Adrenal gland (tissue), 12 donors: ENCODE measurements around the gene IBA57. TPM values are rescaled to one million over a fixed set of nuclear protein-coding genes. Genes with fewer than 3 reads are reported as not detected.

Source experiments
- DNase-seq, 7 donors: peaks; one replicate each; pipeline ENCODE4 v3.0.0-alpha.2; 2019 to 2020
- H3K27ac ChIP-seq, 5 donors: fragments of 200-600 bp; sonication (generic) in 4 of 5; 1 replicate in 3 of 5; 2 replicates in 2 of 5; pipeline versions ENCODE4 v1.5.1 to v1.8.0; 2016 to 2020; ENCODE audit warnings: mild to moderate bottlenecking in 1 of 5
- H3K27me3 ChIP-seq: fragments of 200-600 bp; 2 replicates; pipeline ENCODE4 v1.8.0; 2021
- H3K36me3 ChIP-seq, 2 donors: fragments of 200-600 bp; replicated peaks in 1 of 2; 1 replicate in 1 of 2; 2 replicates in 1 of 2; pipeline versions ENCODE4 v1.5.1 to v1.8.0; 2018 to 2022
- H3K4me1 ChIP-seq, 2 donors: fragments of 200-600 bp; replicated peaks in 1 of 2; 1 replicate in 1 of 2; 2 replicates in 1 of 2; pipeline versions ENCODE4 v1.5.1 to v1.8.0; 2018 to 2021
- H3K4me3 ChIP-seq, 4 donors: fragments of 200-600 bp; sonication (generic) in 3 of 4; one replicate each; pipeline ENCODE4 v1.5.1; 2016 to 2018
- H3K9me3 ChIP-seq, 3 donors: fragments of 200-600 bp; sonication (generic) in 1 of 3; replicated peaks in 1 of 3; 1 replicate in 2 of 3; 2 replicates in 1 of 3; pipeline versions ENCODE4 v1.5.1 to v1.8.0; 2016 to 2021
- POLR2A ChIP-seq, 2 donors: fragments of 450-650 bp; IDR thresholded peaks; one replicate each; pipeline ENCODE4 v1.6.1; 2017; ENCODE audit warnings: antibody characterized with exemption in 2 of 2, mild to moderate bottlenecking in 2 of 2, moderate library complexity in 1 of 2
- WGBS, 4 donors: extraction: QIAGEN DNeasy Blood & Tissue Kit in 2 of 4; methylation state at CpG; one replicate each; pipeline versions ENCODE4 v1.1.5 to v1.1.7; 2013 to 2017; 5-methylcytosine and 5-hydroxymethylcytosine counted together
- intact Hi-C, 2 donors: fragments of 100-400 bp; cut with DNase I; formaldehyde crosslinking; loops; one replicate each; pipeline versions ENCODE4 v1.14.1 to v1.15.0; 2022 to 2023
- polyA plus RNA-seq, 3 donors: library from polyadenylated mRNA; stranded (reverse); fragments of 200-250 nt in 2 of 3; fragments of 350-450 nt in 1 of 3; fragmentation: Illumina TruSeq in 1 of 3; extraction: RNeasy Lipid Tissue Mini Kit (QIAGEN cat#74804) in 1 of 3; gene quantifications; one replicate each; pipeline ENCODE4 v1.2.3, GENCODE V29; 2013 to 2014
- total RNA-seq, 9 donors: library from RNA; depleted of rRNA in 4 of 9; stranded (reverse); fragments of >200 nt in 4 of 9; fragments of 120-200 nt in 1 of 9; fragmentation: NEBNext Ultra II Directional in 1 of 9; extraction: Animal tissue kit (Norgen Biotek cat#: 25700) in 1 of 9; gene quantifications; one replicate each; pipeline versions ENCODE4 v1.1.0 to v1.2.4, GENCODE V29; 2013 to 2023
- TF ChIP-seq, protein P1 (sequence below), 6 experiments: fragments of 450-650 bp in 4 of 6; fragments of 200-600 bp in 2 of 6; sonication (generic) in 1 of 6; IDR thresholded peaks; 1 replicate in 5 of 6; 2 replicates in 1 of 6; pipeline versions ENCODE4 v1.5.1 to v1.8.0; 2016 to 2021; ENCODE audit warnings: antibody characterized with exemption in 6 of 6, mild to moderate bottlenecking in 2 of 6, moderate library complexity in 1 of 6
- donor health status: healthy with polysubstance abuse.
- donor health status: Bipolar disorder and iron deficiency.
- donor health status: DM: yes; HTN: yes; CAD: no.
- donor health status: DM: no; HTN: no; CAD: no.
- donor health status: DM: no; HTN: no; CAD: no.
- donor health status: DM: yes; HTN: yes; CAD: no.

IBA57 gene
- total and polyA plus RNA-seq, 12 donors, result 1.4 to 40.6 (median 13.0) TPM

DNA sequence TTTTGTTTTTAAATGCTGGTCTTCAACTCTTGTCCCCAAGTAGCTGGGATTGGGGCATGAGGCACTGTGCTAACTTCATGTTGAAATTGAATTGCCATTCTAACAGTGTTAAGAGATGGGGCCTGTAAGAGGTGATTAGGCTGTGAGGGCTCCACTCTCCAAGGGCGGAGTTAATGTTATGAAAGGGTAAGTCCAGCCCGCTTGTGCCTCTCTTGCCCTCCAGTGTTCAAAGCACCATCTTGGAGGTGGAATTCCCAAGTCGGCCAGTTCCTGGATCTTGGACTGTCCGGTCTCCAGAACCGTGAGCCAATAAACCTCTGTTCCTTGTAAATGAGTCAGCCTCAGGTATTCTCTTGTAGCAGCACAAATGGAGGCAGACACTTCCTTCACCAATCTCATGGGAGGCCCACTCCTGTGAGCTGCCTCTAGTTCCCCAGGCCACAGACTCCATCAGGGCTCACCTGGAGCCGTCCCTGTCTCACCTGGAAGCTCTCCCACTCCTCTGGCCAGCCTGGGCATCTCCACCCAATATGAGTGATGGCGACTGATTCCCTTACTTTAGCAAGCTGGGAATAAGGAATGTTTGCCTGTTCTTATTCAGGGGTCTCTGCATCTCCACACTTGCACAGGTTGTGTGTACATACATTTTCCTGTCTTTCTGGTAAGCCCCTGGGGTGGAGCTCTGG lies 15.5 kb downstream of the IBA57 start:
- TF ChIP-seq, protein P1, sequence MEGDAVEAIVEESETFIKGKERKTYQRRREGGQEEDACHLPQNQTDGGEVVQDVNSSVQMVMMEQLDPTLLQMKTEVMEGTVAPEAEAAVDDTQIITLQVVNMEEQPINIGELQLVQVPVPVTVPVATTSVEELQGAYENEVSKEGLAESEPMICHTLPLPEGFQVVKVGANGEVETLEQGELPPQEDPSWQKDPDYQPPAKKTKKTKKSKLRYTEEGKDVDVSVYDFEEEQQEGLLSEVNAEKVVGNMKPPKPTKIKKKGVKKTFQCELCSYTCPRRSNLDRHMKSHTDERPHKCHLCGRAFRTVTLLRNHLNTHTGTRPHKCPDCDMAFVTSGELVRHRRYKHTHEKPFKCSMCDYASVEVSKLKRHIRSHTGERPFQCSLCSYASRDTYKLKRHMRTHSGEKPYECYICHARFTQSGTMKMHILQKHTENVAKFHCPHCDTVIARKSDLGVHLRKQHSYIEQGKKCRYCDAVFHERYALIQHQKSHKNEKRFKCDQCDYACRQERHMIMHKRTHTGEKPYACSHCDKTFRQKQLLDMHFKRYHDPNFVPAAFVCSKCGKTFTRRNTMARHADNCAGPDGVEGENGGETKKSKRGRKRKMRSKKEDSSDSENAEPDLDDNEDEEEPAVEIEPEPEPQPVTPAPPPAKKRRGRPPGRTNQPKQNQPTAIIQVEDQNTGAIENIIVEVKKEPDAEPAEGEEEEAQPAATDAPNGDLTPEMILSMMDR (IDR thresholded peaks at IDR 0.05), result no peak
- TF ChIP-seq POLR2A (IDR thresholded peaks at IDR 0.05), result no peak
- intact Hi-C loops, result no loop called here
- Histone ChIP-seq H3K27ac (no peak overlapping the region), H3K4me3 (no peak overlapping the region), H3K36me3 (no peaks in the 10 kb centered on the region), H3K27me3 (no peaks in the 10 kb centered on the region), H3K4me1 (no peaks in the 10 kb centered on the region), H3K9me3 (no peaks in the 10 kb centered on the region)
- no peak for DNase-seq
- WGBS, 4 donors, result 93 to 100% (median 95%) methylated on average over 4 to 7 of the region's 7 CpGs

DNA sequence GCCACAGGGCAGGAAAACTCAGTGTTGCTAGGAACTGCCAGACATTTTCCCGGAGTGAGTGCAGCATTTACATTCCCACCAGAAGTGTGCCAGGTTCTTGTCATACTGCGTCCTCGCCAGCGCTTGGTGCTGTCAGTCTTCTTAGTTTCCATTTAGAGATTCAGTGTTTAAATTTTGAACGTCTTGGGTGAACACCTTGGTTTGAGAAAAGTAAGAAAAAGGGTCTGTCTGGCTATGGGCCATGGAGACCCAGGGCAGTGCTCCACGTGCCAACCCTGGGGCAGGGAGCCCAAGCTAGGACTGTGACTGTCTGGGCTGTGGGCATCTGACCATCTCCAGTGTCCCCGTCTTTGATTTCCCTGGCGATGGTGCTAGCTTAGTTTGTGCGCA lies 16.0 kb downstream of the IBA57 start:
- intact Hi-C loops, result no loop called here
- 86 to 95% (median 93%) methylated on average over 9 of the region's 9 CpGs for WGBS, 4 donors
- H3K4me3 ChIP-seq, result no peak overlapping the region
- DNase-seq, result no peak
- H3K9me3 ChIP-seq, result no peaks in the 10 kb centered on the region
- H3K27me3 ChIP-seq, result no peaks in the 10 kb centered on the region
- H3K4me1 ChIP-seq, result no peaks in the 10 kb centered on the region
- H3K27ac ChIP-seq, result no peak overlapping the region
- no peaks in the 10 kb centered on the region for H3K36me3 ChIP-seq
- no peak for TF ChIP-seq POLR2A (IDR thresholded peaks at IDR 0.05)
- TF ChIP-seq, protein P1 (IDR thresholded peaks at IDR 0.05), result no peak

DNA sequence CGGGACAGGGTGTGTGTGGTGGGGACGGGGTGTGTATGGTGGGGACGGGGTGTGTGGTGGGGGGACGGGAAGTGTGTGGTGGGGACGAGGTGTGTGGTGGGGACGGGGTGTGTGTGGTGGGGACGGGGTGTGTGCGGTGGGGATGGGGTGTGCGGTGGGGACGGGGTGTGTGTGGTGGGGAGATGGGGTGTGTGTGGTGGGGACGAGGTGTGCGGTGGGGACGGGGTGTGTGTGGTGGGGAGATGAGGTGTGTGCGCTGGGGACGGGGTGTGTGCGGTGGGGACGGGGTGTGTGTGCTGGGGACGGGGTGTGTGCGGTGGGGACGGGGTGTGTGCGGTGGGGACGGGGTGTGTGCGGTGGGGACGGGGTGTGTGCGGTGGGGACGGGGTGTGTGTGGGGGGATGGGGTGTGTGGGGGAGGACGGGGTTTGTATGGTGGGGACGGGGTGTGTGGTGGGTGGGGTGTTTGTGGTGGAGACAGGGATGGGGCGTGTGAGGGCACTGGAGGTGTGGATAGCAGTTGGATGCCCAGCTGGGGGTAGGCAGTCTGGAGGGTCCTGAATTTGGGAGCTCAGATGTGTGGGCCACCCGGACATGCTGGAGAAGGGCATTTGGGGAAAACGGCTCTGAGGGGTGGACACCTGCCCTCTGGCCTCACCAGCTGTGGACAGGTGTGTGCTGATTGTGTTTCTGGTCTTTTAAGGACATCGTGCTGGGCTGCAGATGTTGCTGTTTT lies 16.9 kb downstream of the IBA57 start:
- no peak for TF ChIP-seq POLR2A (IDR thresholded peaks at IDR 0.05)
- TF ChIP-seq, protein P1 (IDR thresholded peaks at IDR 0.05), result no peak
- H3K27ac ChIP-seq, result no peak overlapping the region
- no peaks in the 10 kb centered on the region for H3K27me3 ChIP-seq
- no peak overlapping the region for H3K4me3 ChIP-seq
- no peaks in the 10 kb centered on the region for H3K4me1 ChIP-seq
- no peak for DNase-seq
- intact Hi-C loops, result no loop called here
- H3K9me3 ChIP-seq, result no peaks in the 10 kb centered on the region
- 90 to 96% (median 92%) methylated on average over 16 to 32 of the region's 32 CpGs for WGBS, 4 donors
- no peaks in the 10 kb centered on the region for H3K36me3 ChIP-seq

DNA sequence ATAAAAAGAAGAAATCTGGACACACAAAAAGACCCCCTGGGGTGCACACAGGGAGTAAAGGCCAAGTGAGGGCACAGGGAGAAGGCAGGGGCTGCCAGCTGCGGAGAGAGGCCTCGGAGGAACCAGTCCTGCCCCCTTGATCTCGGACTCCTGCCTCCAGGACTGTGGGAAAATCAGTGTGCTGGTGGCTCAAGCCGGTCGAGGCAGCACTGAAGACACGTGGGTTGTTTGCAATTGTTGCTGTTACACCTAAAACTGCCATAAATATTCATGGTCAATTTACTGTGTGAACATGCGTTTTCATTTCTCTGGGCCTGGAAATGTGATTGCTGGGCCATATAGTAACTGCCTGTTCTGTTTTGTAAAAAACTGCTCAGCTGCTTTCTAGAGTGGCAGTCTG lies 18.5 kb downstream of the IBA57 start:
- no peak for DNase-seq
- H3K4me3 ChIP-seq, result no peak overlapping the region
- intact Hi-C loops, result no loop called here
- TF ChIP-seq POLR2A (IDR thresholded peaks at IDR 0.05), result no peak
- TF ChIP-seq, protein P1 (IDR thresholded peaks at IDR 0.05), result no peak
- H3K36me3 ChIP-seq, result no peaks in the 10 kb centered on the region
- no peaks in the 10 kb centered on the region for H3K27me3 ChIP-seq
- no peak overlapping the region for H3K27ac ChIP-seq
- H3K9me3 ChIP-seq, result no peaks in the 10 kb centered on the region
- H3K4me1 ChIP-seq, result no peaks in the 10 kb centered on the region
- 77 to 92% (median 86%) methylated on average over 7 of the region's 7 CpGs for WGBS, 4 donors
